Stromal cell of bone marrow (primary cell): ENCODE data around the gene PTCH1.

Experiments used
- DNase-seq: peaks from one replicate; pipeline ENCODE4 v3.0.0-alpha.2; 2012; ENCODE audit warnings: low read depth

Gene PTCH1

GRCh38 chr9:95437559-95437958, 79.2 kb downstream of the PTCH1 start:
- no peak for DNase-seq

GRCh38 chr9:95436416-95436815, 80.4 kb downstream of the PTCH1 start:
- no peak for DNase-seq

- no peak for DNase-seq
These were observed 81.6 kb downstream of the PTCH1 start for GRCh38 chr9:95435074-95435728.

GRCh38 chr9:95434116-95435073, 82.4 kb downstream of the PTCH1 start:
- no peak for DNase-seq

GRCh38 chr9:95433096-95433819, 83.5 kb downstream of the PTCH1 start:
- no peak for DNase-seq

- no peak for DNase-seq
These were observed 85.5 kb downstream of the PTCH1 start for GRCh38 chr9:95431286-95431685.

GRCh38 chr9:95429948-95430620, 86.7 kb downstream of the PTCH1 start:
- DNase-seq: no peak

- DNase-seq: no peak
These were observed 87.7 kb downstream of the PTCH1 start for GRCh38 chr9:95429096-95429495.

- DNase-seq: no peak
These were observed 90.7 kb downstream of the PTCH1 start for GRCh38 chr9:95425910-95426551.

GRCh38 chr9:95422650-95423049, 94.1 kb downstream of the PTCH1 start:
- DNase-seq: no peak

- no peak for DNase-seq
These were observed 96.3 kb downstream of the PTCH1 start for GRCh38 chr9:95420518-95420917.

GRCh38 chr9:95419444-95419843, 97.3 kb downstream of the PTCH1 start:
- no peak for DNase-seq

- no peak for DNase-seq
These were observed 101.6 kb downstream of the PTCH1 start for GRCh38 chr9:95415158-95415557.

GRCh38 chr9:95413793-95414192, 103.0 kb downstream of the PTCH1 start:
- no peak for DNase-seq

- no peak for DNase-seq
These were observed 105.5 kb downstream of the PTCH1 start for GRCh38 chr9:95411054-95411892.

GRCh38 chr9:95409650-95410426, 106.9 kb downstream of the PTCH1 start:
- peak; percentile 43 for DNase-seq

GRCh38 chr9:95407524-95407923, 109.2 kb downstream of the PTCH1 start:
- no peak for DNase-seq

- DNase-seq: peak; percentile 35
These were observed 110.7 kb downstream of the PTCH1 start for GRCh38 chr9:95406121-95406520.

- no peak for DNase-seq
These were observed 117.5 kb downstream of the PTCH1 start for GRCh38 chr9:95399261-95399660.
